GM12878 (cell line): ENCODE results near the gene DPP6.

Experiments used
- EGR1 ChIP-seq, 2 experiments: IDR thresholded peaks; 1 replicate in 1 of 2; 2 replicates in 1 of 2; pipeline ENCODE4 v1.6.1; 2011 to 2012; ENCODE audit warnings: low read depth in 2 of 2, low read length in 2 of 2, borderline replicate concordance in 1 of 2, mild to moderate bottlenecking in 1 of 2, moderate library complexity in 1 of 2
- ESRRA ChIP-seq: IDR thresholded peaks from 2 replicates; pipeline ENCODE4 v1.6.1; 2012; ENCODE audit warnings: mild to moderate bottlenecking, low read length, improper control_type of control experiment
- GABPA ChIP-seq: IDR thresholded peaks from 2 replicates; pipeline ENCODE4 v1.6.1; 2014; ENCODE audit warnings: antibody characterized with exemption, low read depth, mild to moderate bottlenecking, inconsistent platforms
- POLR2A ChIP-seq: IDR thresholded peaks from 2 replicates; pipeline ENCODE4 v1.6.1; 2011; ENCODE audit warnings: low read depth, mild to moderate bottlenecking, low read length
- YY1 ChIP-seq: IDR thresholded peaks from 2 replicates; pipeline ENCODE4 v1.6.1; 2011; ENCODE audit warnings: low read depth, mild to moderate bottlenecking, low read length
- ZNF207 ChIP-seq: fragments of 450-650 bp; IDR thresholded peaks from 2 replicates; pipeline ENCODE4 v1.6.1; 2014; ENCODE audit warnings: antibody characterized with exemption, mild to moderate bottlenecking, borderline replicate concordance
- TF ChIP-seq, protein P1 (sequence below), 3 experiments: IDR thresholded peaks in 2 of 3; conservative IDR thresholded peaks in 1 of 3; 2 replicates each; pipeline ENCODE4 v1.5.1; 2011; ENCODE audit warnings: low read depth in 3 of 3, low read length in 3 of 3, mild to moderate bottlenecking in 3 of 3, control low read depth in 2 of 3, moderate library complexity in 2 of 3, inconsistent platforms in 1 of 3, mixed read lengths in 1 of 3; ENCODE audit not compliant: control insufficient read depth in 2 of 3, insufficient read depth in 1 of 3; ENCODE audit errors: extremely low read depth in 1 of 3
- TF ChIP-seq, protein P2 (sequence below): IDR thresholded peaks from 2 replicates; pipeline ENCODE4 v1.6.1; 2012; ENCODE audit warnings: low read depth, low read length, improper control_type of control experiment

DNA sequence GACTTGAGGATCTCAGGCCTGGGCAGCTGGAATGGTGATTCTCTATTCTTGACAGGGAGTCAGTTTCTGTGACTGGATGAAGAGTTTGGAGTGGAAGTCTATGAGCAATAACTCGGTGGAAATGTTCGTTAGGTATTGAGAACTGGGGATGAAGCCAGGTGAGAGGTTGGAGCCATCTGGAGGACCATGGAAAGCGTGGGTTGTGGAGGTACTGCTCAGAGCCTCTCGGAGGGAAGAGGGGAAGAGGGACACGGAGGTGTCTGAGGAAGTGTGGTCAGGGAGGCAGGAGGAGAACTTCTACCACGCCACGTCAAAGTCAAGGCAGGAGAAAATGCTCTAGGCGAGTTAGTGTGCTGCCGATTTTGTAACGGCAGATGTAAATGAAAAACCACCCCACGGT is 430.7 kb downstream of the DPP6 start:
- TF ChIP-seq ESRRA (no peak), GABPA (no peak), ZNF207 (no peak), EGR1 (IDR thresholded peaks at IDR 0.05; ENCODE audit: borderline replicate concordance in 1 of 2, low read depth in 2 of 2, low read length in 2 of 2) (no peak), POLR2A (no peak), YY1 (no peak)
- TF ChIP-seq, protein P1, sequence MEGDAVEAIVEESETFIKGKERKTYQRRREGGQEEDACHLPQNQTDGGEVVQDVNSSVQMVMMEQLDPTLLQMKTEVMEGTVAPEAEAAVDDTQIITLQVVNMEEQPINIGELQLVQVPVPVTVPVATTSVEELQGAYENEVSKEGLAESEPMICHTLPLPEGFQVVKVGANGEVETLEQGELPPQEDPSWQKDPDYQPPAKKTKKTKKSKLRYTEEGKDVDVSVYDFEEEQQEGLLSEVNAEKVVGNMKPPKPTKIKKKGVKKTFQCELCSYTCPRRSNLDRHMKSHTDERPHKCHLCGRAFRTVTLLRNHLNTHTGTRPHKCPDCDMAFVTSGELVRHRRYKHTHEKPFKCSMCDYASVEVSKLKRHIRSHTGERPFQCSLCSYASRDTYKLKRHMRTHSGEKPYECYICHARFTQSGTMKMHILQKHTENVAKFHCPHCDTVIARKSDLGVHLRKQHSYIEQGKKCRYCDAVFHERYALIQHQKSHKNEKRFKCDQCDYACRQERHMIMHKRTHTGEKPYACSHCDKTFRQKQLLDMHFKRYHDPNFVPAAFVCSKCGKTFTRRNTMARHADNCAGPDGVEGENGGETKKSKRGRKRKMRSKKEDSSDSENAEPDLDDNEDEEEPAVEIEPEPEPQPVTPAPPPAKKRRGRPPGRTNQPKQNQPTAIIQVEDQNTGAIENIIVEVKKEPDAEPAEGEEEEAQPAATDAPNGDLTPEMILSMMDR (IDR thresholded peaks at IDR 0.05 in 2 of 3, conservative IDR thresholded peaks at IDR 0.05 in 1 of 3; ENCODE audit: control insufficient read depth in 2 of 3, extremely low read depth in 1 of 3, insufficient read depth in 1 of 3, low read depth in 3 of 3, low read length in 3 of 3): no peak
- TF ChIP-seq, protein P2, sequence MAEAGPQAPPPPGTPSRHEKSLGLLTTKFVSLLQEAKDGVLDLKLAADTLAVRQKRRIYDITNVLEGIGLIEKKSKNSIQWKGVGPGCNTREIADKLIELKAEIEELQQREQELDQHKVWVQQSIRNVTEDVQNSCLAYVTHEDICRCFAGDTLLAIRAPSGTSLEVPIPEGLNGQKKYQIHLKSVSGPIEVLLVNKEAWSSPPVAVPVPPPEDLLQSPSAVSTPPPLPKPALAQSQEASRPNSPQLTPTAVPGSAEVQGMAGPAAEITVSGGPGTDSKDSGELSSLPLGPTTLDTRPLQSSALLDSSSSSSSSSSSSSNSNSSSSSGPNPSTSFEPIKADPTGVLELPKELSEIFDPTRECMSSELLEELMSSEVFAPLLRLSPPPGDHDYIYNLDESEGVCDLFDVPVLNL: no peak
